ENCODE measurements around the gene MCM6. TPM values are rescaled to one million over a fixed set of nuclear protein-coding genes. Genes with fewer than 3 reads are reported as not detected.
"Not testable (repeated sequence)": the region's sequence is repeated elsewhere in the genome, so short reads cannot be mapped to it uniquely, and the experiment has no call there.

Gene MCM6
- 10 to 100 TPM in 1 of 2 donors, 1 to 10 TPM in 1; 7.8 to 14.9 TPM for total RNA-seq
- long read RNA-seq, transcript MCM6-201 (17 exons, 3,736 nt) = major isoform, 33 of 45 reads
- long read RNA-seq, partial matches to known transcripts = 8 of 45 reads
- long read RNA-seq, other reads (novel, unspliced or antisense) = 4 of 45 reads

DNA sequence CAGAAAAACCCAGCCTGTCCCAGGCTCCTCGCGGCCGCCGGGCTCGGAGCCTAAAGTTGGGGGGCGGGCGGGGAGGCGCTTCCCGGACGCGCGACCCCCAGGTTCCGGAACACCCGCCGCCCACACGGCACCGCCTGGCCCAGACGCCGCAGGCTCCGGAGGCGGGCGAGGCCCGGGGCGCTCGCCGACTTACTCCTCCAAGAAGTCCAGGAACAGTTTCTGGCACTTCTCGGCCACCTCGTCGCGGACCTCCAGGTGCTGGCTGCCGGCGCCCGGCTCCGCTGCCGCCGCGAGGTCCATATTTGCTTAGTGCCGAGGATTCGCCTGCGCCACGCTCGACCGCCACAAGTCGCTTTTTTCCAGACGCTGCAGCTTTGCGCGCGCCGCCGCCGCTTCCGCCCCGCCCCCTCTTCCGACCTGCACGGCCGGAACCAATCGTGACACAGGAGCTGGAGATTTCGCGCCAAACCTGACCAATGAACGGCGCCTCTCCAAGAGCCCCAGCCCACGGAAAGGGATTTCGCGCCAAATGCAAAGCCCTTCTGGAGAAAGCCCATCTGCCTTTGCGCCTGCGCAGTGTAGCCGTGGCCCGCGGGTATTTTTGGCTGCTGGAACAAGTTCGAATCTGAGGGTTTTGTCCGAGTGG, at the start of gene MCM6:
MCM6 (minus strand) TSS at position 378 of the 646 bp plus-strand sequence; CDS start at position 300, 78 bp downstream.
- intact Hi-C loops (cut with DNase I, micrococcal nuclease) = no loop called here
- ATAC-seq = peak; percentile 99

DNA sequence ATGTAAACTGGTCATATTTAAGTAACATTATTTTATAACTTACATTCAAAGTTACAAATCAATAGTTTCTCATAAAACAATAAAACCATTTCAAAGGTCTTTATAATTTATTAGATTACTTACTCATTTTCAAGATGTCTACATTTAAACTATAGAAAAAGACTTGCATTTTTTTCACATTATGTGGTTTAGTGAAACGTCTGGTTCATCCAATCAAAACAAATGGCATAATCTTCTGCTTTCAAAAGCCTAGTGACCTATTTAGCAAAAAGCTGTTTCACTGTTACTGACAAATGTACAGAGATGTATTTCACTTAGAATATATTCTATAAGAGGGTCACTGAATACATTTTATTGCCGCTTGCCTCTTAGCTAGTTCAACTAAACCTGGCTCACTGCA, 49.3 kb upstream of the MCM6 start:
- no peak for DNase-seq
- ATAC-seq = no peak
- intact Hi-C loops (cut with DNase I, micrococcal nuclease) = no loop called here

More for the DNA sequence above, at the start of gene MCM6:
- peak; percentile 97 to 99 for DNase-seq

DNA sequence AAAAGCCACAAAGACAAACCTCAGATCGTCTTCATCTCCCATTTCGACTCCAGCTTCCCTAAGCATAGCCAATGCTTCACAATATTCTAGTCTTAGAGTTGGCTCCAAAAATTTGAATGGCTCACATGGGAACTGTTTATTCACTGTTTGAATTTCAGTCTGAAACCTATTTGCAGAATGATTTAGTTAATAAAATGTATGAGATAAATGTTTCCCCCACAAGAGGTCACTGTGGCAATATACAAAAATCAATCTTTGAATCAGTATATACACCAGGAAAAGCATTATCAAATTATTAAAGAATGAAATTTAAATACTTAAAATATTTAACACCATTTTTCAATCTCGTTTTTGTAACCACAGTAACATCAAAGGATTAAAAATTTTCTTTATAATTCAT, 40.0 kb upstream of the MCM6 start:
- no peak for DNase-seq
- intact Hi-C loops (cut with DNase I, micrococcal nuclease) = loop anchor here (5.0 to 10.0 kb wide), 2 partner anchors 461 to 469 kb away; no protein-coding TSS in a partner anchor
- no peak for ATAC-seq

DNA sequence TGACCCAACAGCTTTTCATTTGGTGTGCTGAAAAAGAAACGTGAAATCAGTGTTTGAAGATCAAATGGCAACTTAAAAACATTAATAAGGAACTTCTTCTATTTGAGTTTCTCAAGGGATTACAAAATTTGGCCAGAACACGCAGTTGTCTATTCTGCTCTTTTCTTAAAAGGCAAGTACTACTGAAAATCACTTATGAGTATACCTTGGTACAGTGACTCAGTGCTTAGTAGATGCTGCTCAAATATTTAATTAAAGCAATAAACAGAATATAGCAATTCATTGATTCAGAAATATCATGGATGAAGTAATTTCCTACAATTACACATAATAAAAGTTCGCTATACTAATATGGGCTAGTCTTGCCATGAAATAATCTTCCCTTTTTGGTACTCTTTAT, 38.2 kb upstream of the MCM6 start:
- intact Hi-C loops (cut with DNase I, micrococcal nuclease) = loop anchor here in 1 of 2 donors (10.0 kb wide), 1 partner anchor 470 kb away; no protein-coding TSS in a partner anchor

DNA sequence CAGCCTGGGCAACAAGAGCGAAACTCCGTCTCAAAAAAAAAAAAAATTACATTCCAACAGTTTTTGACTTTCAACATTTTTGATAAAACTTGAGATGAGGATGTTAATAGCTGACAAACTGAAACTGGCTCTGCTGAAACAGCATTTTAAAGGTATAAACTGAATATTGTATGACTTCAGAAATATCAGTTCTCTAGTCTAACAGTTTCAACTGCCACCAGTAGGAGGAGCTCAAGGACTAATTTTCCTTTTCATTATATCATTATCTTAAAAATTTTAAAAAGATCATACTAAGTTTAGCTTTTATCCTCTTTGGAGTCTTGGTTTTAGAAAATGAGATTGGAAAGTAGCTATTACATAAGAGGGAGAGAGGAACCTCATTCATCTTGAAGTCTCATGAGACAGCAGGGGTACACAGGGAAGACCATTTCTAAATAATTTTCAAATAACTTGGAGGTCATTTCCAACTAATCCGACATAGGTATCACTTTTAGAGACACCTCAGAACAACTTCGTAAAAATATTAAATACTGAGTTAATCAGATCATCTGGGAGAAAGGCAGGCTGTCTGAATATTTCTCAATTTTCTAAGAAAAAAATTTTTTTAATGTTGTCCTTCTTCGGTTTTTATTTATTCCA, 37.6 kb upstream of the MCM6 start:
- no peak for ATAC-seq
- intact Hi-C loops (cut with DNase I, micrococcal nuclease) = loop anchor here in 1 of 2 donors (10.0 kb wide), 1 partner anchor 471 kb away; no protein-coding TSS in a partner anchor
- peak in 1 of 2 donors; percentile 26 for DNase-seq

More for the DNA sequence above, 38.2 kb upstream of the MCM6 start:
- DNase-seq (no peak), ATAC-seq (no peak)

DNA sequence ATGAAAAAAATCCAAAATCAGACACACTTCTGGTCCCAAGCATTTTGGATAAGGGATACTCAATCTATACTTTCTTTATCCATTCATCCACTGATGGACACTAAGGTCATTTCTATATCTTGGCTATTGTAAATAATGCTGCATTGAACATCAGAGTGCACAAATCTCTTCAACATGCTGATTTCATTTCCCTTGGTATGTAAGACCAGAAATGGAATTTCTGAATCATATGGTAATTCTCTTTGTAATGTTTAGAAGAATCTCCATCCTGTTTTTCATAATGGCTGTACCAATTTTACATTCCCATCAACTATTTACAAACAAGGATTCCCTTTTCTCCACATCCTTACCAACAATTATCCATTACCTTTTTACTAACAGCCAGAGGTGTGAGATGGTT, 33.7 kb upstream of the MCM6 start:
- ATAC-seq = no peak
- intact Hi-C loops (cut with DNase I, micrococcal nuclease) = loop anchor here in 1 of 2 donors (10.0 kb wide), 1 partner anchor 475 kb away; no protein-coding TSS in a partner anchor
- DNase-seq = no peak

DNA sequence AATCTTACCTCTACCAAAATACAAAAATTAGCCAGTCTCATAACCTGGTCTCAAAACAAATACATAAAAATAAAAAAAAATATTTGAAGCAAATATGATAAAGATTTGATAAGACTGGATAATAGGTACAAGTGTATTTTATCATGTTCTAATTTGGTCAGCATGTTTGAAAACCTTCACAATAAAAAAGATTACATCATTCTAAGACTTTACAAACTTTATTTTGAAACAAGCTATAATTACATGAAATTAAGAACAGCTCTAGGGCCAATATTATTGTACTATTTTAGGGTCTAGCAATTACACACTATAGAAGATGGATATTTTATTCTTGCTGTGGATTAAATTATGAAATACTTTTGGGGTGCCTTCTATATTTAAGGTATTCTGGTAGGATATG, 29.4 kb upstream of the MCM6 start:
- intact Hi-C loops (cut with DNase I, micrococcal nuclease) = no loop called here
- DNase-seq = no peak
- no peak for ATAC-seq

DNA sequence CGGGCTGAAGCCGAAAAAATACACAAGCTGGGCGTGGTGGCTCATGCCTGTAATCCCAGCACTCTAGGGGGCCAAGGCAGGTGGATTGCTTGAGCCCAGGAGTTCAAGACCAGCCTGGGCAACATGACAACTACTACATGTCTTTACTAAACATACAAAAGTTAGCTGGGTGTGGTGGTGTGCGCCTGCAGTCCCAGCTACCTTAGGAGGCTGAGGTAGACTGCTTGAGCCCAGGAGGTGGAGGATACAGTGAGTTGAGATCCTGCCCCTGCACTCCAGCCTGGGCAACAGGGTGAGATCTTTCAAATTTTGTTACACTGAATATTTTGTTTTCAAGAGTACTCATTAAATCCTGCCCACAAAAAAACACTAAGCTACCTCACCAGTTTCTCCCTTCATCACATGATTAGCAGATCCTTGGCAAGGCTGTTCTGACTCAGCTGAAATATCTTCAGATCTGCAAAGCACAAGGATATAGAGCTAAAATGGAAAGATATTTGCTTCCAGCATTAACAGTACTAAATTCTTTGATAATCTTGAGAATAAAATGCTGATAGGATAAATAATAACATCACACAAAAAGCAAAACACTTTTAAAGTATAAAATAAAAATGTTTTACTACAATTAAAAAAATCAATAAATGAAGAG, 28.2 kb upstream of the MCM6 start:
- no peak for DNase-seq
- intact Hi-C loops (cut with DNase I, micrococcal nuclease) = no loop called here
- peak; percentile 14 for ATAC-seq

DNA sequence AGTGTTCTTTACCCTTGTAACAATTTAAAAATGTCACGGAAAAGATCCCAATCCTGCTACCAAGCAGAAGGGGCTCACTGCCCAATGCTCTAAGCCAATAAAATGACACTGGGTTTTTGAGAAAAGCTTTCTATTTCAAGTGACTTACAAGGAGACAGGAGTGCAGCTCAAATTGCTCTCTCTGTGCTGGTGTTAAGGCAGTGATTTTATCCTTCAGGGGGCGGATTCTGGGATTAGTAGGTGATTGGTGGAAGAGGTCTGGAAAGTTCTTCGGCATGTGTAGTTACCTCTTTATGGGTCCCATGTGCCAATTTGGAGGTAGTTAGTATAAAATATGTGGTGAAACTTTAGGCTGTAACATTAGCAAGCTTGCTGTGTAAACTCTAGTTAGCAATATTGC, 27.4 kb upstream of the MCM6 start:
- ATAC-seq = no peak
- intact Hi-C loops (cut with DNase I, micrococcal nuclease) = no loop called here
- no peak for DNase-seq

DNA sequence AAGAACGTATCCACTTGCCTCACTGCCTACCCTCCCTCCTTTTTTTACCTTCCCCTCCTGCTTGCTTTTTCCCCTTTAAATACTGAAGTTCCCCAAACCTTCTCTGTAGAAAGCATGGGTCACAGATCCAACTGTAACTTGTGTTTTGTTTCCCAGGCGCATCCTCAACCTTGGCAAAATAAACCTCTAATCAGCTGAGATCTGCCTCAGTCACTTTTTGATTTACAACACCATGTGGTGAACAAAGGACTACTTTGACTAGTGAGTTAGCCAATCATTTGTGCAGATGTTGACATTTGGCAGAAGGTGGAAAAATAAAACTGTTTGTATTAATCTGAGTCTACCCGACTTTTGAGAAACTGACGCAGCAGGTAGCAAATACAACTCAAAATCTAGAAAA, 23.3 kb upstream of the MCM6 start:
- intact Hi-C loops (cut with DNase I, micrococcal nuclease) = no loop called here
- DNase-seq = no peak
- ATAC-seq = no peak

DNA sequence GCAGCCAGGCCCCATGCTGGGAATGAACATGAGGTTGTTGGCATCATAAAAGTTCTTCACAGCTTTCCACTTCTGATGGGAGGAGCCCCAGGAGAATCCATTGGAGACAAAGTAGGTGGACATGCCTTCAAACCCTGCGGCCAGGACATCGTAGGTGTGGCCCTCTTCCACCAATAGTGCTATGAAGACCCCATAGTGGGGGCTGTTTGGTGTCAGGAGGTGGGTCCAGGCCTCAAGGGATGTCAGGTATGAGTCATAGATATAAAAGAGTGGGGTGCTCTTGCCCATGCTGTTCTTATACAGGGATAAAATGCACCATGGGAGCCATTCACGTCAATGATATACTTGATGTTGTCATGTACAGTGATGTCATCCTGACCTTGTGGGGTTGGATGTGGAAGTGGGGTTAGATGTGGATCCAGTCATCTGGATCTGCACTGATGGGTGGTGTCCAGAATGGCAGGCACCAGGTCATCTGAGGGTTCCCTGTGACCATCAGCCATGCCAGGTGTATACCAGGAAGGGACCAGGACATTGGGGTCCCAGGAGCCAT, 22.1 kb upstream of the MCM6 start:
- intact Hi-C loops (cut with DNase I, micrococcal nuclease) = no loop called here
- ATAC-seq (no peak), DNase-seq (no peak)

DNA sequence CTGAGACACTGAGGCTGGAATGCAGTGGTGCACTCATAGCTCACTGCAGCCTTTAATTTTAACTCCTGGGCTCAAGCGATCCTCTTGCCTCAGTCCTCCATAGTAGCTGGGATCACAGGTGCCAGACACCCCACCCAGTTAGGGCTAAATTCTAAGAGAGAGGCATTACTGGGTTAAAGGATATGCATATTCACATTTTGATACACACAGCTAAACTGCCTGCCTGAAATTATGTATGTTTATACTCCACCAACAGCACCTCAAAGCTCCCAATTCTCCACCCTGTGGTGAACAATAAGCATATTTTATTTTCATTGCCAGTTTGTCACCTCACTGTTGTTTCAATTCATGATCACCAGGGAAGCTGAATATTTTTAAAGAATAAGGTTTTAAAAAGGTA, 18.7 kb upstream of the MCM6 start:
- ATAC-seq (no peak), DNase-seq (no peak)
- intact Hi-C loops (cut with DNase I, micrococcal nuclease) = no loop called here

DNA sequence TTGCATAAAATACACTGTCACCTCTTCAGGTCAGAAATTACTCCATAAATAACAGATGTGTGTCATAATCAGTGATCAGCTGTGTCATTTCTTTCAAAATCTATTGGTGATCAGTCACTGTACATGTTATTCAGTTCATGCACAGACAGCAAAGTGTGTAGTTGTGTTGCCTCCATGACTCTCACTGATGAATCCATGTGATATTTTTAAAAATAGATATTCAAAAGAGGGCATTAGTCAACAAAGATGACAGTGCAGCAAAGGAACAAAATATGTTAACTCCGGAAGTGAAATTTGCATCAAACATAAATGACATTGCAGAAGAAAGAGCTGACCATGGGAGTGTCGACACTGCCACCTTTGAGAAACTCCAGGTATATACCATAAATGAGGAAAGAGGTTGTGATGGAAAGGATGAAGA, 17.1 kb upstream of the MCM6 start:
- no peak for DNase-seq

DNA sequence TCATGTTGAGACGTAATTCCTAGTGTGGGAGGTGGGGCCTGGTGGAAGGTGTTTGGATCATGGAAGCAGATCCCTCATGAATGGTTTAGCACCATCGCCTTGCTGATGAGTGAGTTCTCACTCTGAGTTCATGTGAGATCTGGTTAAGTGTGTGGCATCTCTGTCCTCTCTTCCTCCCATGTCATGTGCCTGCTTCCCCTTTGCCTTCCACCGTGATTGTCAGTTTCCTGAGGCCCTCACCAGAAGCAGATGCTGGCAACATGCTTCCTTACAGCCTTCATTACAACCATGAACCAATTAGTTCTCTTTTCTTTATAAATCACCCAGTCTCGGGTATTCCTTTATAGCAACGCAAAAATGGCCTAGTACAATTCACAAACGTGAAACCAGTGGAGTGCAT, 14.6 kb upstream of the MCM6 start:
- intact Hi-C loops (cut with DNase I, micrococcal nuclease) = no loop called here

More for the DNA sequence above, 17.1 kb upstream of the MCM6 start:
- intact Hi-C loops (cut with DNase I, micrococcal nuclease) = no loop called here
- ATAC-seq = no peak

DNA sequence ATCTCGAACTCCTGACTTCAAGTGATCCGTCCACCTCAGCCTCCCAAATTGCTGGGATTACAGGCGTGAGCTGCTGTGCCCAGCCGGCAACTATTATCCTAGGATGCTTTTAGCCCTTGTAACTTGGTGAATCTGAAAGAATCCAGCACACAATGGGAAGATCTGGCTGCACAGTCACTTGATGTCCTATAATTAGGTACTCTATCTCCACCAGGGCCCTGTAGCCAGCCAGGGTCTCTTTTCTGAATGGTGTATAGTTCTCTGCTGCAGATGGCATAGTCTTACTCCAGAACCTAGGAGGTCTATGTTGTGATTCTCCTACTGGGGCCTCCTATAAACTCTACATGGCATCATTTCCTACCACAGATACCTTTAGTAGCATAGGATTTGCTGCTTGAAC, 13.9 kb upstream of the MCM6 start:
- no peak for DNase-seq
- no peak for ATAC-seq
- intact Hi-C loops (cut with DNase I, micrococcal nuclease) = no loop called here

More for the DNA sequence above, 14.6 kb upstream of the MCM6 start:
- ATAC-seq (no peak), DNase-seq (no peak)

DNA sequence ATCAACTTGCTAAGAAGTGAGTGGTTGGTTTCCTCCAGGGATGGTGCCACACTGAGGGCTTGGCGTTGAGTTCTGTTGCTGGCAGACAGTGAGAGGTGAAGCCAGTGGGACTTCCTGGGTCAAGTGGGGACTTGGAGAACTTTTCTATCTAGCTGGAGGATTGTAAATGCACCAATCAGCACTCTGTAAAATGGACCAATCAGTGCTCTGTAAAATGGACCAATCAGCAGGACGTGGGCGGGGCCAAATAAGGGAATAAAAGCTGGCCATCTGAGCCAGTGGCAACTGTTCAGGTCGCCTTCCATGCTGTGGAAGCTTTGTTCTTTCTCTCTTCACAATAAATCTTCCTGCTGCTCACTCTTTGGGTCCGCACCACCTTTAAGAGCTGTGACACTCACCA, 12.3 kb upstream of the MCM6 start:
- DNase-seq; intact Hi-C loops (cut with DNase I, micrococcal nuclease); ATAC-seq: not testable (repeated sequence)

DNA sequence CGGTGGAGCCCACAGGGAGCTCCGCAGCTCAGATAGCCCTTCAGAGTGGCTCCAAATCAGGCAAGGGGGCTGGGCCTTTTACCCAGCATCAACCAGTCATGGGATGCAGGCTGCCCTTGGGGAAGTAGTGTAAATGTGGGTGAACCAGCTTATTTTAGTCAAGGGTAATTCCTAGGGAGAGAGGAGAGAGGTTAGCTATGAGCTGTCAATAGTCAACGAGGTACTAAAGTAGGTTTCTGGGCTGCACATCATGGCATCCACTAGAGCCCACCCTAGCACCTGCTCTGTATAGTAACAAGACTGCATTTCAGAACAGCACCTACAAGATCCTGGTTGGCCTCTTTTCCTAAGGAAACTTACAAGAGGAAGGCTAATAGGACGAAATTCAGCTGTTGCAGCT, 9.5 kb upstream of the MCM6 start:
- intact Hi-C loops (cut with DNase I, micrococcal nuclease) = no loop called here
- DNase-seq (no peak), ATAC-seq (no peak)

DNA sequence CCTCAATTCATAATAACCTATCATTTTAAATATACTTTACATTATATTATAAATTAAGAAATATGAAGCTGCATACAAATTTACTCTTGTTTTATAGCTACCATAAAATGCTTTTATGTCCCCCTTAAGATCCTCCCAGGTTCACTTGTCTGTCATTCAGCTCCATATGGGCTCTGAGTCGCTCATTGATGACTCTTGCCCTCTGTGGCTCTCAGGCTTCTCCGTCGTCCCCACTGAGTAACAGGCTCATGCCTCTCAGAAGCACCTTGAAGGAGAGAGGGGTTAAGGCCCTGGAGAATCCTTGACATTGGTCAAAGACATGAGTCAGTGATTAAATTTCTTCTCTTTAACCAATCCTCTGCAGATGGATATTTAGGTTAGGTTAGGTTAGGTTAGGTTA, 6.2 kb upstream of the MCM6 start:
- no peak for DNase-seq
- intact Hi-C loops (cut with DNase I, micrococcal nuclease) = no loop called here
- no peak for ATAC-seq

DNA sequence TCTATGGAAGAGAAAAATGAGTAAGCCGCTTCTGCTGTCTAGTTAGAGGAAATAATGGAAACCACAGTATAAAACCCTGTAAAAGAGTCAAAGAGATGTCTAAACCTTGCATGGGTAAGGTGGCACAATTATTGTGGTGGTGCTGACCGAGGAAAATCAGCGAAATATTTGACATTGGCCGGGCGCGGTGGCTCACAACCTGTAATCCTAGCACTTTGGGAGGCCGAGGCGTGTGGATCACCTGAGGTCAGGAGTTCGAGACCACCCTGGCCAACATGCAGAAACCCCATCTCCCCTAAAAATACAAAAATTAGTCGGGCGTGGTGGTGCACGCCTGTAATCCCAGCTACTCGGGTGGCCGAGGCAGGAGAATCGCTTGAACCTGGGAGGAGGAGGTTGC, 527 bp upstream of the MCM6 start:
- peak; percentile 2 for ATAC-seq
- intact Hi-C loops (cut with DNase I, micrococcal nuclease) = not testable (repeated sequence)

More for the DNA sequence above, 527 bp upstream of the MCM6 start:
- DNase-seq = peak in 1 of 2 donors; percentile 23
